SW 1271 (cell line): ENCODE measurements around the gene RNF138.
"Not testable (repeated sequence)": the region's sequence is repeated elsewhere in the genome, so short reads cannot be mapped to it uniquely, and the experiment has no call there.

ENCODE experiments used
- DNase-seq, 2 experiments: peaks; one replicate each; lab custom pipeline; 2025; lab: John Stamatoyannopoulos, UW

RNF138 gene

GRCh38 chr18:32095192-32095899 lies 3.7 kb downstream of the RNF138 start:
- DNase-seq, result no peak

DNA sequence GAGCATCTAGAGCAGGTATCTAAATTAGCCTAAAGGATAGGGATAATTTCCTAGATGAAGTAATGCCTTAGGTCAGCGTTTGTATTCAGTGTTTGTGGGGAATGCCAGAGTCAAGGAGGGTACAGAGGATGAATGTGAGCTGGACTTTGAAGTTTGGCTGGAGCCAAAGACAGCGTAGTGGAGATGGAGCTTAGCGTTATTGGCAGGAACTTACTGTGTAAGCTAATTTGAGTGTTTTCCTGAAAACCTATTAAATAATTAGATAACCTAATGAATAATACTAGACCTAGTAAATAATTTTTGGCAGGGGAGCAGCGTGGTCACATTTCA lies 4.2 kb downstream of the RNF138 start:
- DNase-seq, result no peak

- no peak for DNase-seq
Observed at GRCh38 chr18:32096946-32097345, 5.3 kb downstream of the RNF138 start.

DNA sequence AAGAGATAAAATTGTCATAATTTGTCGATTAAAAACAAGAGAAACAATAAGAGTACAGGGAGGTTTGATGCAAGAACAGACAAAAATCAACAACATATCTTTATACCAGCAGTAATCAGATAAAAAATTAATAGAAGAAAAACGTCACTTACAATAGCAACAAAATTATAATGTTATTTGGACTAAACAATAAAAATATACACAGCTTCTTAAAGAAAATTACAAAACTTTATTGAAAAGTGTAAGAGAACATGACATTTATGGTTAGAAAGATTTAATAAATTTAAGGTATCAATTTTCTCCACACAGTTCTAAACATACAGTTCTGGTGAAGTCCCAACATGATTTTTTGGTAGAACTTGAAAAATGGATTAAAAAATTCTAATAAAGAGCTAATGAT lies 12.8 kb downstream of the RNF138 start:
- DNase-seq, result no peak

DNA sequence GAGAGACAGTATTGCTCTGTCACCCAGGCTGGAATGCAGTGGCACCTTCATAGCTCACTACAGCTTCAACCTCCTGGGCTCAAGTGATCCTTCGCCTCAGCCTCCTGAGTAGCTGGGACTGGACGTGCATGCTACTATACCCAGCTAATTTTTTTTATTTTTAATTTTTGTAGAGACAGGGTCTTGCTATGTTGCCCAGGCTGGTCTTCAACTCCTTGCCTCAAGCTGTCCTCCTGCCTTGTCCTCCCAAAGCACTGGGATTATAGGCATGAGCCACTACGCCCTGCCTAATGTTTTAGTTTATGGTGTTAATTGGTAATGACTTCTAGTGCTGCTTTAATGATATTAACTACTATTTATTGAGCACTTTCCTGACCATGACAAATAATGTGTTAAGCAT lies 18.3 kb downstream of the RNF138 start:
- no peak for DNase-seq

DNA sequence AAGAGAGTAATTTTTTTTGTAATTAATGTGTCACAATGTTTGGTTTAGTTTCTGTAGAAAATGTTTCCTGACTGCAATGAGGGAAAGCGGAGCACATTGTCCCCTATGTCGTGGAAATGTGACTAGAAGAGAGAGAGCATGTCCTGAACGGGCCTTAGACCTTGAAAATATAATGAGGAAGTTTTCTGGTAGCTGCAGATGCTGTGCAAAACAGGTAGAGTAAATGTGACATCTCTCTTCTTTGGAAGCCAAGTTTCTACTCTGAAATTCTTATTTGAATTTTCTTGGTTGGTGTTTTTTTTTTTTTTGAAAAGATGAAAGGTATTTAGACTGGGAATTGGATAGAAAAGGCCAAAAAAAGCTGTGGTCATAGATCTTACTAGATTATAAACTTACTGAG lies 20.0 kb downstream of the RNF138 start:
- no peak for DNase-seq

GRCh38 chr18:32112826-32113225 lies 21.2 kb downstream of the RNF138 start:
- DNase-seq, result no peak

- no peak for DNase-seq
Observed at GRCh38 chr18:32114293-32114942, 22.7 kb downstream of the RNF138 start.

GRCh38 chr18:32122039-32122438 lies 30.4 kb downstream of the RNF138 start:
- DNase-seq, result no peak

- no peak for DNase-seq
Observed at GRCh38 chr18:32126538-32126937, 34.9 kb downstream of the RNF138 start.

- DNase-seq, result no peak
Observed at GRCh38 chr18:32135625-32136024, 44.0 kb downstream of the RNF138 start.

- DNase-seq, result no peak
Observed at GRCh38 chr18:32138332-32138982, 46.8 kb downstream of the RNF138 start.

DNA sequence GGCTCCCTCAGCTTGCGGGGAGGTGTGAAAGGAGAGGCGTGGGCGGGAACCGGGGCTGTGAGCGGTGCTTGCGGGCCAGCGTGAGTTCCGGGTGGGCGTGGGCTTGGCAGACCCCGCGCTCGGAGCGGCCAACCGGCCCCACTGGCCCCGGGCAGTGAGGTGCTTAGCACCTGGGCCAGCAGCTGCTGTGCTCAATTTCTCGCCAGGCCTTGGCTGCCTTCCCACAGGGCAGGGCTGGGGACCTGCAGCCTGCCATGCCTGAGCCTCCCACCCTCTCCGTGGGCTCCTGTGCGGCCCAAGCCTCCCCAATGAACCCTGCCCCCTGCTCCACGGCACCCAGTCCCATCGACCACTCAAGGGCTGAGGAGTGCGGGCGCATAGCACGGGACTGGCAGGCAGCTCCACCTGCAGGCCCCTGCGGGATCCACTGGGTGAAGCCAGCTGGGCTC lies 48.2 kb downstream of the RNF138 start:
- no peak for DNase-seq

DNA sequence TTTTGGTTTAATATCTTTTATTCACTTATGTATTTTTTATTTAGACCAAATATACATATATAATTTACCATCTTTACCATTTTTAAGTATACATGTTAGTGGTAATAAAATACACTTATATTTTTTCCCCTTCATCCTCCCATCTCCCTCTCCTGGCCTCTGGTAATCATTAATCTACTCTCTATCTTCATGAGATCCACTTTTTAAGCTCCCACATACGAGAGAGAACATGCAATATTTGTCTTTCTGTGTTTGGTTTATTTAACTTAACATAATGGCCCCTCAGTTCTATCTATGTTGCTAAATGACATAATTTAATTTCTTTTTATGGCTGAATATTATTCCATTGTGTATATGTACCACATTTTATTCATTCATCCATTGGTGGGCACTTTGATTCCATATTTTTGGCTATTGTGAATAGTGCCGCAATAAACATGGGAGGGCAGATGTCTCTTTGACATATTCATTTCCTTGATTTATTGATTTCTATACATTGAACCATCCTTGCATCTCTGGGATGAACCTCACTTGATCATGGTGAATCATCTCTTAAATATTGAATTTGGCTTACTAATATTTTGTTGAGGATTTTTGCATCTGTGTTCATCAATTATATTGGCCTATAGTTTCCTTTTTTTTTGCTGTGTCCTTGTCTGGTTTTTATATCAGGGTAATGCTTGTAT lies 56.7 kb downstream of the RNF138 start:
- no peak for DNase-seq

DNA sequence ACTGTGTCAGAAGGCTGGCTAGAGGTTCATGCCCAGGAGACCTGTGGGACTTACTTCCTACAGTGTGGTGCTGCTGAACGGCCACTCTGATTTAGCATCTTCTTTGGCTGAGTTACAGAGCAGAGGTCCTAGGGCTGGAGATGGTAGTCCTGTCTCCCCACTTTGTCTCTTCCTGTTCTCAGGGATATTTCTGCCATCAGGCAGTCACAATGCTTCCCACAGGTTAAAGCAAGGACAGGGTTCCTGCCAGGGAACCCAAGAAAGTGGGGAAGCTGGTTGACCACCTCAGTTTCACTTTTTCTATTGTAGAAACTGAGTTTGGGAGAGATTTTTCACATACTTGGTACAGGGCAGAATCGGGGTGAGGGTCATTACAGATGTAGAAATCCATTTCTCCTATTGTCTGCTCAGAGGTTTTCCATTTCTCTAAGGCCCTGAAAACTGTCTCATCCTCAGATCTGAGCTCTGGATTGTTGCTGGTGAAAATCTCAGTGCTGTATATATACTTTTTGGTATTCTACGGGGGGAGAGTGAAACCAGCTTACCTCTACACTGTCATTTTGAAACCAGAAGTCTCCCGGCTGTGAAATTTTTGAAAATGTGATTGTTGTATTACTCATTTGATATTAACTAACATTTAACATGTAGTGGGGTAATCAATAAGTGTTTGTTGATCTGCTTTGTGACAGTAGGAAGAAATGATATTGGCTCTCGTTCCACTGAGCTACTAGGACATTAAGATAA lies 61.2 kb downstream of the RNF138 start:
- no peak for DNase-seq

DNA sequence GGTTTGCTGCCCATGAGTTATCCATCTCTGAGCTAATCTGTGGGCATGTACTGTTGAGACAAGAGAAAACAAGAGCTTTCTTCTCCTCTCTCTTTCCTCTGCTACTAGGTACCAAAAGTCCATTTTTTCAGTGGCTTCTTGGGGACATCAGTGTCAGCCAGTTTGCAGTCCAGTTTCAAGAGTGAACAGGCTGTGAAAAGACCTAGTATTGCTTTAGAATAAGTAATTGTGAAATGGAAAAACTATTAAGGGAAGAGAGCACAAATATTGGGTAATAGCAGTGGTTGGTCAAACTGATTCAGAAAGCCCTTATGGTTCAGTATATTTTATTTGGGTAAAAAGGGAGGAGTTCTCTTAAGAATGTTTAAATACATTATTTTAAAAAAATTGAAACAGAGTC lies 65.2 kb downstream of the RNF138 start:
- no peak for DNase-seq

DNA sequence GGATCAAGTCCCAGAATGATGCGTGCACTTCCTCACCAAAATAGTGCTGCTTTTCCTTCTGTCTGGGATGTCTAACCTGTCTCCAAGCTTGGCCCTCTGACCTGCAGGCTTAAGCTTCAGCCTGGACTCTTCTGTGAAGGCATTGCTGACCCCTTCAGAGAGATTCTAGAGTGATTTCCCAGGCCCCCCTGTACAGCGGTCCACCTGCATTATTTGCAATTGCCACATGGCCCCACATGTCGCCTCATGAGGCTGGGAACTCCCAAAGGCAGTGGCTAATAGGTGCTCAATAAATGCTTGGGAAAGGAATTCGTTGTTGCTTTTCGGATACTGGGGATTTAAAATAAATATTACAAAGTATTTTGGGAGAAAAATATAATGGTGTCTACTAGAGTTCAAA lies 65.9 kb downstream of the RNF138 start:
- no peak for DNase-seq

GRCh38 chr18:32158108-32158624 lies 66.5 kb downstream of the RNF138 start:
- DNase-seq, result peak; percentile 45 to 75

- DNase-seq, result not testable (repeated sequence)
Observed at GRCh38 chr18:32158631-32159030, 67.0 kb downstream of the RNF138 start.

- DNase-seq, result no peak
Observed at GRCh38 chr18:32160547-32160946, 68.9 kb downstream of the RNF138 start.

DNA sequence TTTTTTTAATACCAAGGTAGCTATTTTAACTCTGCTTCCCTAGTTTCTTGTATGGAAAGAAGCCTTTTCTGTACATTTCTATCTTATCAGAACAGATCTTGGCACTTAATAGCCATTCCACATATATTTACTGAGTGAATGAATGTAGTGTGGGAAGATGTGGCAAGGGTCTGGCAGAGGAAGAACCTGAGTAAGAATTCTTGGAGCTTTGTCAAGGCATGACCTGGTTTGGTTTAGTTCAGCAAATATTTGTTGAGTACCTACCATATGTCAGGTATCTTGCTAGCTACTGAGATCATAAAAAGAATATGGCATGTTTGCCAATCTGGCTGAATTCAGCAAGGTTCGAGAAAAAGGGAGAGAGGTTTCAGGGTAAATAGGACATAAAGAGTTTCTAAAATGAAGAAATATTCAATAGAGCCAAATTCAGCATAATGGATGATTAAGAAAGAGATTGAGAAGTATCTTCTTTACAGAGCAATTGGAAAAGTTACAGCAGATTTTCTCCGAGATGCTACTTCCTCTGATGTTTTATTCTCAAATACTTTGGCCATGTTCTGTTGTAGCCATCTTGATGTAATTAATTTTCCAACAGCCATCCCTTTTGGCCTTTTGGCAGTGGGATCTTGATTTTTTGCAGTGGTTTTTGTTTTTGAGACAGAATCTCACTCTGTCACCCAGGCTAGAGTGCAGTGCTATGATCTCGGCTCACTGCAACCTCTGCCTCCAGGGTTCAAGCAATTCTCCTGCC lies 76.5 kb downstream of the RNF138 start:
- DNase-seq, result no peak
